HepG2 (cell line): ENCODE results near the gene COL18A1. TPM values are rescaled to one million over a fixed set of nuclear protein-coding genes. Genes with fewer than 3 reads are reported as not detected.
A peak's percentile ranks its signal among the peaks of the same experiment; 100 is the strongest.

Source experiments
- ADNP ChIP-seq: sonication (generic); formaldehyde crosslinking; IDR thresholded peaks from 2 replicates; pipeline ENCODE4 v1.4.0; 2020; ENCODE audit warnings: missing genetic modification reagents
- BHLHE40 ChIP-seq: IDR thresholded peaks from 2 replicates; pipeline ENCODE4 v1.6.1; 2011; ENCODE audit warnings: low read length, improper control_type of control experiment
- CCAR2 ChIP-seq: fragments of 200-400 bp; formaldehyde crosslinking; optimal IDR thresholded peaks from 2 replicates; pipeline ENCODE3; 2018; ENCODE audit warnings: low read depth, mild to moderate bottlenecking, low read length, moderate library complexity
- CERS6 ChIP-seq: sonication (generic); formaldehyde crosslinking; IDR thresholded peaks from 2 replicates; pipeline ENCODE4 v1.5.0; 2020; ENCODE audit warnings: missing genetic modification reagents
- CSRNP1 ChIP-seq: sonication (generic); formaldehyde crosslinking; IDR thresholded peaks from 2 replicates; pipeline ENCODE4 v1.8.1; 2023; ENCODE audit warnings: mild to moderate bottlenecking, missing genetic modification reagents
- GPBP1L1 ChIP-seq: sonication (generic); formaldehyde crosslinking; IDR thresholded peaks from 2 replicates; pipeline ENCODE4 v1.5.0; 2020; ENCODE audit warnings: mild to moderate bottlenecking, missing genetic modification reagents
- MTA1 ChIP-seq: sonication (generic); formaldehyde crosslinking; IDR thresholded peaks from 2 replicates; pipeline ENCODE4 v1.4.0; 2020; ENCODE audit warnings: missing genetic modification reagents, mild to moderate bottlenecking, borderline replicate concordance
- MTERF4 ChIP-seq: sonication (generic); formaldehyde crosslinking; IDR thresholded peaks from 2 replicates; pipeline ENCODE4 v1.8.0; 2023; ENCODE audit warnings: mild to moderate bottlenecking, missing genetic modification reagents
- MXD3 ChIP-seq: IDR thresholded peaks from 2 replicates; pipeline ENCODE4 v1.6.1; 2016; ENCODE audit warnings: mild to moderate bottlenecking, missing biosample characterization, missing genetic modification reagents
- MZF1 ChIP-seq: sonication (generic); formaldehyde crosslinking; IDR thresholded peaks from 2 replicates; pipeline ENCODE4 v1.8.1; 2023; ENCODE audit warnings: mild to moderate bottlenecking, missing genetic modification reagents, borderline replicate concordance
- NCOR1 ChIP-seq: fragments of 200-600 bp; sonication (generic); IDR thresholded peaks from 2 replicates; pipeline ENCODE4 v1.7.0; 2017; ENCODE audit warnings: antibody characterized with exemption, low read length, borderline replicate concordance
- POGK ChIP-seq: sonication (generic); formaldehyde crosslinking; conservative IDR thresholded peaks from 2 replicates; pipeline ENCODE4 v1.8.0; 2022; ENCODE audit warnings: mild to moderate bottlenecking, moderate library complexity, missing genetic modification reagents
- SIN3B ChIP-seq: fragments of 150-350 bp; IDR thresholded peaks from 2 replicates; pipeline ENCODE4 v1.6.1; 2014; ENCODE audit warnings: low read length
- SP140L ChIP-seq: sonication (generic); formaldehyde crosslinking; IDR thresholded peaks from 2 replicates; pipeline ENCODE4 v1.4.0; 2020; ENCODE audit warnings: missing genetic modification reagents, borderline replicate concordance
- TRIM22 ChIP-seq: fragments of 450-650 bp; IDR thresholded peaks from 2 replicates; pipeline ENCODE4 v1.6.1; 2017
- U2AF2 ChIP-seq: fragments of 200-400 bp; formaldehyde crosslinking; IDR thresholded peaks from 2 replicates; pipeline ENCODE4 v1.6.1; 2017; ENCODE audit warnings: low read depth, mild to moderate bottlenecking, low read length
- ZNF274 ChIP-seq: sonication (generic); formaldehyde crosslinking; IDR thresholded peaks from 2 replicates; pipeline ENCODE4 v1.5.1; 2020; ENCODE audit warnings: mild to moderate bottlenecking, missing genetic modification reagents
- ZNF513 ChIP-seq: sonication (generic); formaldehyde crosslinking; conservative IDR thresholded peaks from 2 replicates; pipeline ENCODE4 v1.5.0; 2020; ENCODE audit warnings: missing genetic modification reagents
- ZNF747 ChIP-seq: sonication (generic); formaldehyde crosslinking; IDR thresholded peaks from 2 replicates; pipeline ENCODE4 v1.8.1; 2023; ENCODE audit warnings: missing genetic modification reagents, mild to moderate bottlenecking, borderline replicate concordance
- polyA plus RNA-seq, 8 experiments: library from polyadenylated mRNA; depleted of rRNA in 3 of 8; stranded (reverse) in 7 of 8; unstranded in 1 of 8; fragments of >200 nt; fragmentation: Illumina TruSeq in 4 of 8; extraction: Trizol in 4 of 8; gene quantifications; 2 replicates each; pipeline versions ENCODE4 v1.2.1 to v1.2.3, GENCODE V29; 2011 to 2016; ENCODE audit warnings: low read depth in 4 of 8, missing spikeins in 1 of 8, mixed read lengths in 1 of 8; ENCODE audit not compliant: insufficient read depth in 1 of 8
- total RNA-seq, 5 experiments: library from RNA; depleted of rRNA; stranded (reverse); fragments of >200 nt; fragmentation: Illumina TruSeq; extraction: Trizol; gene quantifications; 2 replicates each; pipeline ENCODE4 v1.2.3, GENCODE V29; 2016; ENCODE audit warnings: low read depth in 1 of 5

COL18A1 gene
- total and polyA plus RNA-seq, 2 of the 13 experiments (the other 11 are each of a cell fraction or from before 2014, with no cell fraction given) = 79.0 to 102 TPM

GRCh38 chr21:45365608-45366241 is 39.2 kb upstream of the COL18A1 start (continued):
- TF ChIP-seq CCAR2 = no peak
- TF ChIP-seq MTERF4 (CRISPR knock-in tag) = peak; percentile 66; the same call in 1 of the 2 replicates
- TF ChIP-seq POGK (CRISPR knock-in tag) = no peak
- peak; percentile 86; the same call in 1 of the 2 replicates for TF ChIP-seq NCOR1
- no peak for TF ChIP-seq ZNF513 (CRISPR knock-in tag)
- no peak for TF ChIP-seq U2AF2
- TF ChIP-seq CSRNP1 (CRISPR knock-in tag) = no peak; the same call in 1 of the 2 replicates
- TF ChIP-seq TRIM22 = no peak
- TF ChIP-seq MTA1 (CRISPR knock-in tag) = peak; percentile 84; the same call in 1 of the 2 replicates
- no peak for TF ChIP-seq GPBP1L1 (CRISPR knock-in tag)
- TF ChIP-seq CERS6 (CRISPR knock-in tag) = no peak
- no peak for TF ChIP-seq MZF1 (CRISPR knock-in tag)
- TF ChIP-seq ADNP (CRISPR knock-in tag) = 0 out of 2 replicates have a peak, but pooled peaks have one; percentile 52
- TF ChIP-seq ZNF747 (CRISPR knock-in tag) = peak; percentile 29; the same call in 1 of the 2 replicates
- no peak for TF ChIP-seq SIN3B
- no peak for TF ChIP-seq MXD3 (CRISPR knock-in tag)
- no peak for TF ChIP-seq SP140L (CRISPR knock-in tag)
- TF ChIP-seq ZNF274 (CRISPR knock-in tag) = no peak
- peak; percentile 95 for TF ChIP-seq BHLHE40
